ENCODE data around the gene HCFC1R1.

HCFC1R1 gene

DNA sequence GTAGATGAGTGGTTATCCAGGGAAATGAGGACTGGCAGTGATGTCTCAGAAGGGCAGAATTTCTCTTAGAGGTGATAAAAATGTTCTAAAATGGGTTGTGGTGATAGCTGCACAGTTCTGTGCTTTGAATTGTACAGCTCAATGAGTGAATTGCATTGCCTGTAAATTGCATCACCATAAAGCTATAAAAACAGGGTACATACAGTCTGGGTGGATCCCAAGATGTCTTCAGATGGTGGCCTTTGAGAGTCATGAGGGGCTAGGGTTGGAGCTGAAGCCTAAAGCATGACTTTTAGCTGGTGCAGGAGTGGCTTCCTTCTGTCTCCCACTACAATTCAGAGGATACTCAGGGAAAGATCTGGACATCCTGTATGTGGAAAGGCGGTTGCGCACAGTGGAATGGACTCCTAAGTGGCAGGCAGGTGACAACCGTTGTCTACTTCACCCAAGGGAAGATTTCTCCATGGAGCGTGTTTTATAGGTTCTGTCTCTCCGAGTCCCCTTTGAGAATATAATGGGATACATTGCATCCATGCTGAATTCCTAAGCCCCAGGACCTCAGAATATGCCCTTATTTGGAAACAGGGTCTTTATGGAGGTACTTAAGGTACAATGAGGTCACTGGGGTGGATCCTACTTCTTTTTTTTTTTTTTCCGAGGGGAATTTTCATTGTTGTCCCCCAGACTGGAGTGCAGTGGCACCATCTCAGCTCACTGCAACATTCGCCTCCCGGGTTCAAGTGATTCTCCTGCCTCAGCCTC lies 40.1 kb upstream of the HCFC1R1 start:
- CTCF ChIA-PET, result interaction anchor here (1.1 to 2.0 kb wide), 5 partner anchors 14 to 68 kb away, joined by 3 to 11 read pairs (median 7); no protein-coding TSS in a partner anchor
- H3K27ac ChIP-seq (ENCODE audit: extremely low read depth, low read depth, low read length), result no peak overlapping the region
- no peaks in the 10 kb centered on the region for H3K9me3 ChIP-seq (ENCODE audit: control insufficient read depth, insufficient read depth, low read depth, low read length)
- peaks cover 3% of the 10 kb centered on the region; the same call in 1 of the 2 replicates for H3K4me1 ChIP-seq (ENCODE audit: control insufficient read depth, insufficient read depth, low read length)
- peak; percentile 39; the same call in 1 of the 2 replicates for TF ChIP-seq ZNF335 (tag by site-specific recombination; conservative IDR thresholded peaks at IDR 0.05)
- TF ChIP-seq ZNF202 (tag by site-specific recombination; IDR thresholded peaks at IDR 0.05; ENCODE audit: borderline replicate concordance), result no peak
- POLR2A ChIA-PET, result no interaction called here
- H3K4me3 ChIP-seq (ENCODE audit: low read depth, low read length), result no peak overlapping the region
- no peaks in the 10 kb centered on the region for H3K36me3 ChIP-seq (ENCODE audit: control insufficient read depth in 2 of 2, insufficient read depth in 1 of 2, low read length in 2 of 2)

- peaks cover 0 to under 1% of the 10 kb centered on the region in 2 experiments; a peak in 1 of 3 replicates for H3K36me3 ChIP-seq (ENCODE audit: control insufficient read depth in 2 of 2, insufficient read depth in 1 of 2, low read length in 2 of 2)
- POLR2A ChIA-PET, result no interaction called here
Measured at GRCh38 chr16:3062553-3062952, 38.8 kb upstream of the HCFC1R1 start.

DNA sequence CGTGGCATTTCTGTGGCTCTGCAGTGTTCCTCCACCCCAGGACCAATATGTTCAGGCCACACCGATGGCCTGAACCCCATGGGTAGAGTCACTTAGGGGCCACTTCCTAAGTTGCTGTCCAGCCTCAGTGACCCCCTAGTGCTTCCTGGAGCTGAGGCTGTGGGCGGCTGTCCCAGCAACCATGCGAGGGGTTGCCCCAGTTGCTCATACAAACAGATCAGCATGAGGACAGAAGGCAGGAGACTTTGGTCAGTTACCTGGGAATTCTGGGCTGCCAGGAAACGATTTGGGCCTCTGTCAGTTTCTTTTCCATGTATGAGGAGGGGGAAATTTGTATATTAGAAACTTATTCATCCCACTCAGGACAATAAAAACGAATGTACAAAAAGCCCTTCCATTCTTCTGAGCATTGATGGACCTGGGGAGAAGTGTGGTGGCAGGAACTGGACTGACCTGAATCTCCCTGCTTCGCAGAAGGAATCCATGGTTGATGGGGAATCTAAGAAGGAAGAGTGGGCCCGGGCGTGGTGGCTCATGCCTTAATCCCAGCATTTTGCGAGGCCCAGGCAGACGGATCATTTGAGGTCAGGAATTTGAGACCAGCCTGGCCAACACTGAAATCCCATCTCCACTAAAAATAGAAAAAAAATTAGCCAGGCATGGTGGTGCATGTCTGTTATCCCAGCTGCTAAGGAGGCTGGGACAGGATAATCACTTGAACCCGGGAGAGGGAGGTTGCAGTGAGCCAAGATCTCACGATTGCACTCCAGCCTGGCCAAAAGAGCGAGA lies 36.8 kb upstream of the HCFC1R1 start:
- CTCF ChIA-PET, result interaction anchor here (0.8 to 5.3 kb wide), 11 partner anchors 23 to 72 kb away, joined by 3 to 54 read pairs (median 5); partner anchors contain the start of gene ZNF205
- TF ChIP-seq ZFP69B (tag by site-specific recombination; IDR thresholded peaks at IDR 0.05), result peak; percentile 63; the same call in 1 of the 2 replicates
- TF ChIP-seq, protein P1, sequence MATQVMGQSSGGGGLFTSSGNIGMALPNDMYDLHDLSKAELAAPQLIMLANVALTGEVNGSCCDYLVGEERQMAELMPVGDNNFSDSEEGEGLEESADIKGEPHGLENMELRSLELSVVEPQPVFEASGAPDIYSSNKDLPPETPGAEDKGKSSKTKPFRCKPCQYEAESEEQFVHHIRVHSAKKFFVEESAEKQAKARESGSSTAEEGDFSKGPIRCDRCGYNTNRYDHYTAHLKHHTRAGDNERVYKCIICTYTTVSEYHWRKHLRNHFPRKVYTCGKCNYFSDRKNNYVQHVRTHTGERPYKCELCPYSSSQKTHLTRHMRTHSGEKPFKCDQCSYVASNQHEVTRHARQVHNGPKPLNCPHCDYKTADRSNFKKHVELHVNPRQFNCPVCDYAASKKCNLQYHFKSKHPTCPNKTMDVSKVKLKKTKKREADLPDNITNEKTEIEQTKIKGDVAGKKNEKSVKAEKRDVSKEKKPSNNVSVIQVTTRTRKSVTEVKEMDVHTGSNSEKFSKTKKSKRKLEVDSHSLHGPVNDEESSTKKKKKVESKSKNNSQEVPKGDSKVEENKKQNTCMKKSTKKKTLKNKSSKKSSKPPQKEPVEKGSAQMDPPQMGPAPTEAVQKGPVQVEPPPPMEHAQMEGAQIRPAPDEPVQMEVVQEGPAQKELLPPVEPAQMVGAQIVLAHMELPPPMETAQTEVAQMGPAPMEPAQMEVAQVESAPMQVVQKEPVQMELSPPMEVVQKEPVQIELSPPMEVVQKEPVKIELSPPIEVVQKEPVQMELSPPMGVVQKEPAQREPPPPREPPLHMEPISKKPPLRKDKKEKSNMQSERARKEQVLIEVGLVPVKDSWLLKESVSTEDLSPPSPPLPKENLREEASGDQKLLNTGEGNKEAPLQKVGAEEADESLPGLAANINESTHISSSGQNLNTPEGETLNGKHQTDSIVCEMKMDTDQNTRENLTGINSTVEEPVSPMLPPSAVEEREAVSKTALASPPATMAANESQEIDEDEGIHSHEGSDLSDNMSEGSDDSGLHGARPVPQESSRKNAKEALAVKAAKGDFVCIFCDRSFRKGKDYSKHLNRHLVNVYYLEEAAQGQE (tag by site-specific recombination; IDR thresholded peaks at IDR 0.05), result 0 out of 2 replicates have a peak, but pooled peaks have one; percentile 36
- no peak for TF ChIP-seq PRDM4 (tag by site-specific recombination; IDR thresholded peaks at IDR 0.05)
- TF ChIP-seq ZNF561 (tag by site-specific recombination; IDR thresholded peaks at IDR 0.05; ENCODE audit: borderline replicate concordance), result no peak
- no peak for TF ChIP-seq ZSCAN16 (tag by site-specific recombination; IDR thresholded peaks at IDR 0.05)
- TF ChIP-seq ZNF302 (tag by site-specific recombination; IDR thresholded peaks at IDR 0.05; ENCODE audit: low read depth), result no peak
- TF ChIP-seq, protein P2, sequence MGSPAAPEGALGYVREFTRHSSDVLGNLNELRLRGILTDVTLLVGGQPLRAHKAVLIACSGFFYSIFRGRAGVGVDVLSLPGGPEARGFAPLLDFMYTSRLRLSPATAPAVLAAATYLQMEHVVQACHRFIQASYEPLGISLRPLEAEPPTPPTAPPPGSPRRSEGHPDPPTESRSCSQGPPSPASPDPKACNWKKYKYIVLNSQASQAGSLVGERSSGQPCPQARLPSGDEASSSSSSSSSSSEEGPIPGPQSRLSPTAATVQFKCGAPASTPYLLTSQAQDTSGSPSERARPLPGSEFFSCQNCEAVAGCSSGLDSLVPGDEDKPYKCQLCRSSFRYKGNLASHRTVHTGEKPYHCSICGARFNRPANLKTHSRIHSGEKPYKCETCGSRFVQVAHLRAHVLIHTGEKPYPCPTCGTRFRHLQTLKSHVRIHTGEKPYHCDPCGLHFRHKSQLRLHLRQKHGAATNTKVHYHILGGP (tag by site-specific recombination; IDR thresholded peaks at IDR 0.05), result no peak
- TF ChIP-seq ZNF433 (tag by site-specific recombination; IDR thresholded peaks at IDR 0.05; ENCODE audit: low read depth), result no peak
- TF ChIP-seq ZNF600 (tag by site-specific recombination; IDR thresholded peaks at IDR 0.05), result no peak
- no peak for TF ChIP-seq KLF16 (tag by site-specific recombination; IDR thresholded peaks at IDR 0.05)
- TF ChIP-seq, protein P3, sequence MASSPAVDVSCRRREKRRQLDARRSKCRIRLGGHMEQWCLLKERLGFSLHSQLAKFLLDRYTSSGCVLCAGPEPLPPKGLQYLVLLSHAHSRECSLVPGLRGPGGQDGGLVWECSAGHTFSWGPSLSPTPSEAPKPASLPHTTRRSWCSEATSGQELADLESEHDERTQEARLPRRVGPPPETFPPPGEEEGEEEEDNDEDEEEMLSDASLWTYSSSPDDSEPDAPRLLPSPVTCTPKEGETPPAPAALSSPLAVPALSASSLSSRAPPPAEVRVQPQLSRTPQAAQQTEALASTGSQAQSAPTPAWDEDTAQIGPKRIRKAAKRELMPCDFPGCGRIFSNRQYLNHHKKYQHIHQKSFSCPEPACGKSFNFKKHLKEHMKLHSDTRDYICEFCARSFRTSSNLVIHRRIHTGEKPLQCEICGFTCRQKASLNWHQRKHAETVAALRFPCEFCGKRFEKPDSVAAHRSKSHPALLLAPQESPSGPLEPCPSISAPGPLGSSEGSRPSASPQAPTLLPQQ (tag by site-specific recombination; IDR thresholded peaks at IDR 0.05), result 0 out of 2 replicates have a peak, but pooled peaks have one; percentile 36
- TF ChIP-seq ZNF24 (tag by site-specific recombination; IDR thresholded peaks at IDR 0.05), result no peak
- TF ChIP-seq ZNF664 (tag by site-specific recombination; IDR thresholded peaks at IDR 0.05), result no peak
- Histone ChIP-seq H3K4me1 (ENCODE audit: control insufficient read depth, insufficient read depth, low read length) (peaks cover 3% of the 10 kb centered on the region), H3K27ac (ENCODE audit: extremely low read depth, low read depth, low read length) (no peak overlapping the region), H3K4me3 (ENCODE audit: low read depth, low read length) (no peak overlapping the region), H3K36me3 (ENCODE audit: control insufficient read depth in 2 of 2, insufficient read depth in 1 of 2, low read length in 2 of 2) (peaks cover 0 to 6% of the 10 kb centered on the region in 2 experiments; a peak in 2 of 3 replicates), H3K9me3 (ENCODE audit: control insufficient read depth, insufficient read depth, low read depth, low read length) (no peaks in the 10 kb centered on the region)
- POLR2A ChIA-PET, result interaction anchor here (1.1 to 1.4 kb wide), 2 partner anchors 62 to 71 kb away, joined by 4 to 5 read pairs; no protein-coding TSS in a partner anchor

More at GRCh38 chr16:3062553-3062952, 38.8 kb upstream of the HCFC1R1 start:
- no peak for TF ChIP-seq ZNF548 (tag by site-specific recombination; IDR thresholded peaks at IDR 0.05)
- TF ChIP-seq, protein P4, sequence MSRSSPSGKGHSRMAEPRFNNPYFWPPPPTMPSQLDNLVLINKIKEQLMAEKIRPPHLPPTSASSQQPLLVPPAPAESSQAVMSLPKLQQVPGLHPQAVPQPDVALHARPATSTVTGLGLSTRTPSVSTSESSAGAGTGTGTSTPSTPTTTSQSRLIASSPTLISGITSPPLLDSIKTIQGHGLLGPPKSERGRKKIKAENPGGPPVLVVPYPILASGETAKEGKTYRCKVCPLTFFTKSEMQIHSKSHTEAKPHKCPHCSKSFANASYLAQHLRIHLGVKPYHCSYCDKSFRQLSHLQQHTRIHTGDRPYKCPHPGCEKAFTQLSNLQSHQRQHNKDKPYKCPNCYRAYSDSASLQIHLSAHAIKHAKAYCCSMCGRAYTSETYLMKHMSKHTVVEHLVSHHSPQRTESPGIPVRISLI (tag by site-specific recombination; IDR thresholded peaks at IDR 0.05), result 0 out of 2 replicates have a peak, but pooled peaks have one; percentile 14
- H3K4me3 ChIP-seq (ENCODE audit: low read depth, low read length), result no peak overlapping the region
- no peaks in the 10 kb centered on the region for H3K9me3 ChIP-seq (ENCODE audit: control insufficient read depth, insufficient read depth, low read depth, low read length)
- no peak overlapping the region for H3K27ac ChIP-seq (ENCODE audit: extremely low read depth, low read depth, low read length)
- CTCF ChIA-PET, result interaction anchor here (0.6 to 2.0 kb wide), 7 partner anchors 15 to 69 kb away, joined by 3 to 9 read pairs (median 5); no protein-coding TSS in a partner anchor
- peaks cover 3% of the 10 kb centered on the region for H3K4me1 ChIP-seq (ENCODE audit: control insufficient read depth, insufficient read depth, low read length)

Measured in HEK293 (cell line).